GM18511 (cell line): Measurements from ENCODE around the gene NCAM1.
"Not testable (repeated sequence)": the region's sequence is repeated elsewhere in the genome, so short reads cannot be mapped to it uniquely, and the experiment has no call there.

Experiments
- ATAC-seq: cut with Tn5 transposase; IDR thresholded peaks from one replicate; pipeline ENCODE4 v1.9.1; 2021; ENCODE audit warnings: mild to moderate bottlenecking, moderate library complexity; ENCODE audit not compliant: unreplicated experiment

NCAM1 gene

DNA sequence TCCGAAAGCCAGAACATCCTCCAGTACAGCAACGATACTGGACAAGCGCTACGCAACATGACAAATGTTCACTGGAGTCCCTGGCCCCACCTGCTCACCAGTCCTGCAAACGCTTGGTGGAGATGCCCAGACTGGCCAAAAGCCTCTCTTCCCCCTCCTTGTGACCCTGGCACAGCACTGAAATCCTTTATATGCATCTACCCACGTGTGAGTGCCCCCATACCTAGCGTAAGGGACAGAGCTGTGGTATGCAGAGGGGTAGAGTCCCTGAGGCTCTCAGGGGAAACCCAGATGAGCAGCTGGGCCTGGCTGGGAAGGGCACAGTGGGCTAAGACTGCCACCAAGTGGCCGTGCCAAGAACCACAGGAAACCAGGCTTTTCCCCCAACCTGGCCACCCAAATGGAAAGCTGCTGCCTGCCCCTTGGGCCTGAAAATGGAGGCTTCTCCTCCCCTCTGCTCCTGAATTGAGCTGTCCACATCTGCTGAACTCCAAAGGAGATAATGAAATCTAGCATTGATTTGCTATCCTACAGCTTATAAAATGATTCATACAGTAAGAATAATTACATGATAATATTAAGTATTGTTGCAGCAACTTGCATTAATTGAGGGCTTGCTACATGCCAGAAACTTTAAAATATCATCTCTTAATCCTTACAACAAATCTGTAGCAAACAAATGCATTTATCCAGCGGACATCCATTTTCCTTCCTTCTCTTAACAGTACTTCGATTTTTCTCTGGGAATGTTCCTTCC, 328.4 kb downstream of the NCAM1 start:
- ATAC-seq: peak; percentile 97

DNA sequence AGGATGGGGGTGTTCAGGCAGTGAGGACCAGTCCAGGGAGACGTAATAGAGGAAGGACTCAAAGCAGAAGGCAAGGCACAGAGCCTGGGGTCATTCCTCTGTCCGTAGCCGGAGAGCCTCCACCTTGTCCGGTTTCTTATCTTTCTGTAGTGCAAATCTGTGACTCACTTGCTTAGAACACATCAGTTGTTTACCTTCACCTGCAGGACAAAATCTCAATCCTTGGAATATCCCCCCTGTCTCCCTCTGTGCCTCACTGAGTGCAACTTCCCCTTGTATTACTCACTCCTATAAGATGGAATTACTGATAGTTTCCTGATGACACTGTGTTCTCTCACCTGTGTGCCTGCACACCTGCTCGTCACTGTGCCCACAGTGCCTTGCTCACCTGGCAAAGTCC, 332.7 kb downstream of the NCAM1 start:
- no peak for ATAC-seq

DNA sequence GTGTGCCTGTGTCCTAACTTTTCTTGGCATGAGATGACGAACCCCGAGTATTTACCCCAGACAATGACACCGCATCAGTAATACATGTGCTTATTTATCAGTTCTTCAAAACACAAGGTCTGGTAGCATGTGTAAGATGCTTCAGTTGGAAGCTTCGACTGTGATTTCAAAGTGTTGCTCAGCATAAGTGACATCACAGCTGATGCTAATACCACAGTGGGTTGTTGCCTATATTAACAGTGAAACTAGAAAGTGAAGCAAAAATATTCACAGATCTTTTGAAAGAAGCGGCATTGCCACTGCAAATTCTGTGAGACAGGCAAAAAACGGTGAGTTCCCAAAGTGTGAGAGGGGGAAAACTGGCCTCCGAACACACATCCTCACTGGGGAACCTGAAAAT, 334.8 kb downstream of the NCAM1 start:
- no peak for ATAC-seq

DNA sequence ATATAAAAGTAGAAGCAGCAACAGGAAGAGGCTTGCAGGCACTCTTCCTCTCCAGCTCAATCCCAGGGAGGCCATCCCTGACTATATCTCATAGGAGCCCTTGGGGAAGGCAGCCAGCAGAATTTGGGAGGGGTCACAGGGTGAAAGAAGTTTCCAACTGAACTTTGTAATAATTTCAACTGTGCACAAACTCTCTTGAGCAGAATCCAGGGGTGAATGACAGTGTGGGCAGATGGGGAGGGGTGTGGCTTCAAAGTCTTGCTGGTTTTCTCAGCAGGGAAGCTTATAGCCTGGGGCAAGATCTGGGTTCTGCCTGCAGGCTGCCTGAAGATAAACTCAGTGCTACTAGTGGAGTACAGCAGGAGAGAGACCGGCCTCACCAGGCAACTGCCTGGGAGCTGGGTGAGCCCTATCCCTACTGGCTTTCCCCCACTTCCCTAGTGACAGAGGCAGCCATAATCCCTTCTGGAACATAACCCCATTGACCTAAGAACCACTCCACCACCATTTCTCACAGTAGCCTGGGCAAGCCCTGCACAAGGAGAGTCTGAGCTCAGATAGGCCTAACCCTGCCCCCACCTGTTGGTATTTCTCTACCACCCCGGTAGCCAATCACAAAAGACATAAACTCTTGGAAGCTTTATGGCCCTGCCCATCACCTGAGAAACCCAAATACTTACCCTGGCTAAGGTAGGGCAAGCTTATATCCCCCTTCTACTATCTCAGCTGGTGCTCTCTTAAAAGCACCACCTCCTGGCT, 335.4 kb downstream of the NCAM1 start:
- no peak for ATAC-seq

DNA sequence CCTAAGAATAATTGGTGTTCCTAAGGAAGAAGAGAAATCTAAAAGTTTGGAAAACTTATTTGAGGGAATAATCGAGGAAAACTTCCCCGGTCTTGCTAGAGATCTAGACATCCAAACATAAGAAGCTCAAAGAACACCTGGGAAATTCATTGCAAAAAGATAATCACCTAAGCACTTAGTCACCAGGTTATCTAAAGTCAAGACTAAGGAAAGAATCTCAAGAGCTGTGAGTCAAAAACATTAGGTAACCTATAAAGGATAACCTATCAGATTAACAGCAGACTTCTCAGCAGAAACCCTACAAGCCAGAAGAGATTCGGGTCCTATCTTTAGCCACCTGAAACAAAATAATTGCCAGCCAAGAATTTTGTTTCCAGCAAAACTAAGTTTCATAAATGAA, 337.3 kb downstream of the NCAM1 start:
- ATAC-seq: not testable (repeated sequence)

DNA sequence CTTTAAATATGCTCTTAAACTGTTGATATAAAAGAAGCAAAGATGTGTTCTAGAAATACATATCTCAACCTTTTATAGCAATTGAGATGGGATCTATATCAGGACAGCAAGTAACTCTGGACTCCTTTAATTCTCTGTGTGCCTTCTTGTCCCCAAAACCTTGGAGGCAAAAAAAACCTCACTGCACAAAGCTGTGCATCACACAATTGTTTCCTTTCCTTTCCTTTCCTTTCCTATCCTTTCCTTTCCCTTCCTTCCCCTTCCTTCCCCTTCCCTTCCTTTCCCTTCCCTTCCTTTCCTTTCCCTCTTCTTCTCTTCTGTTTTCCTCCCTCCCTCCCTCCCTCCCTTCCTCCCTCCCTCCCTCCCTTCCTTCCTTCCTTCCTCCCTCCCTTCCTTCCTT, 343.7 kb downstream of the NCAM1 start:
- ATAC-seq: no peak

DNA sequence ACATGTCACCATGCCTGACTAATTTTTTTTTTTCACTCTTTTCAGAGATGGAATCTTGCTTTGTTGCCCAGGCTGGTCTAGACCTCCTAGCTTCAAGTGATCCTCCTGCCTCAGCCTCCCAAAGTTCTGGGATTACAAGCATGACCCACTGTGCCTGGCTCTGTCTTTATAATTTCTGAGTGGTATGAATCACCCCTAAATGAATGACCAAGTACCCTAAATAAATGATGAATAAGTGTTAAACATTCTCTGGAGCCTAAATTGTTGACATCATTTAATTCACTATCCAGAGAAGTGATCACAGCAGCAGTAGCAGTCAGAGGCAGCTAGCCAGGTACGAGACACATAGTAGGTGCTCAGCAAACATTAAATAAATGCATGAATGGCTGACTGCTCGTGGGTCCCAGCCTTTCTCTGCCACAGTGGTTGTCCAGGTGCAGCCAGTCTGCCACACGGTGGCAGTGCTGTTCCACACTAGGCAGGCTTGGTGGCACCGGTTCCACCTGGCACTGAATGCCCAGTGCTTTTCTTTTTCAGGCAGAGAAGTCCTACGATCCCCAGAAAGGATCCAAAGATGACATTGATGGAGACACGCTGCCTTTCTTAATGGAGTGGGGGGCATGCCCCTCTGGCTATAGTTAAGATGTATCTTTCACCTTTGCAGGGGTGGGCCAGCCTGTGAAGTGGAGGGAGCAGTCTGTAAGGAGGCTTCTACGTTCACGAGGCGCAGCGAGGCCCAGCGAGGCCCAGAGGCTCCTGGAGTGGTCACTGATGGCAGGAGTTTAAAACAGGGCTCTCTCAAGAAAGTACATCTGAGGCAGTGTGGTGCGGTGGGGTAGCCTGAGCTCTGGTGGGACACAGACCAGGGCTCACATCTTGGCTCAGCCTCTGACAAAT, 344.5 kb downstream of the NCAM1 start:
- no peak for ATAC-seq

DNA sequence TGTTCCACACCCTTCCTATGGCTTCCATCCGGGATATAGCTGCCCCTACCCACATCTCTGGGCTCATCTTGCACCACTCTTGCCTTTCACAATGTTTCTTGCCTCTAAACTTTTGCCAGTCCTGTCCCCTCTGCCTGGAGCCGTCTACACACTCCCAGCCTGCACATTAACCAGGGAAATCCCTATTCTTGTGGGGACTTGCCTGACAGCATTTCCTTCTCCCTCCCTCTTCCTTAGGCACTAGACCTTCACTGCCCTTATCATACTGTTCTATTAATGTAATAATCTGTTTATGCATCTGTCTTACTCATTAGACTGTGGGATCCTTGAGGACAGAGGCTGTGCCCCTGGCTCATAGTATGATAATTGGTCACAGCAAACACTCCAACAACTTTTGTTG, 347.4 kb downstream of the NCAM1 start:
- ATAC-seq: no peak

DNA sequence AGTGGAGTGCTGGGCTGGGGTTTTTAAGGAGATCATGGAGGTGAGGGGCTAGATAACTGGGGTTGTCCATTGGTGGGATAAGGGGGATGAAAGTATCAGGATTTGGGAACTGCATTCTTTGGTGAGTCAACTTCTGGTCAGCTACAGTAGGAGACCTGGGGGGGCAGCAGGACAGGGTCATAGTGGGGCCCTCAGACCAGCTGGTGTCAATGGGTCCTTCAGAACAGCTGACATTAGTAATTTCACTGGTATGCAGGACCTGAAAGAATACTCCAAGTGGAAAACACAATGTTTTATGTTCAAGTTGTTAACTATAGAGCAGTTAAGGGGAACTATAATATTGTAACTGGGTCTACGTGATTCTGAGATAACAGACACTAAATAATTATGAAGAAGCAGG, 350.3 kb downstream of the NCAM1 start:
- no peak for ATAC-seq

DNA sequence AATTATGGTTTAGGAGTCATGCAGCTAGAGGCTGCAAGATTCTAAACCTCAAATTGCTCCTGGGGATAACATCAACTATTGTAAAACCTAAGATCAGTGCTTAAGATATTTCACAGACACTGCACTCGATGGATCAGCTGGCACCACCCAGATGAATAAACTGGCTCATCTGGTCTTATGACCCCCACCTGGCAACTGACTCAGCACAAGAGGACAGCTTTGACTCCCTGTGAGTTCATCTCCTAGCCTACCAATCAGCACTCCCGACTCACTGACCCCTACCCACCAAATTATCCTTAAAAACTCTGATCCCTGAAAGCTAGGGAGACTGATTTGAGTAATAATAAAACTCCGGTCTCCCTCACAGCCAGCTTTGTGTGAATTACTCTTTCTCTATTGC, 352.4 kb downstream of the NCAM1 start:
- no peak for ATAC-seq

DNA sequence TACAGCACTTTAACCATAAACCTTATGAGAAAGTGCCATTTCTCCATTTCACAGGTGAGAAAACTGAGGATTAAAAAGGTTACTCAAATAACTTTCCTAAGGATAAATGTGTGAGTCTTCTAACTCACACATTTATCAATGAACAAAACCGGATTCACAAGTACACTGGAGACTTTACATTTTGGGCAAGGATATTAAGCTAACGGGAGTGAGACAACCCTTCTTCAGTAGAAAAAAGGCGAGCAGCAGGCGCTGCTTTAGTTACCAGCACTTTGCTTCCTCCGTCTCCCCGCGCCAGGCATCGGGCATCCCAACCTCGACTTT, 352.8 kb downstream of the NCAM1 start:
- ATAC-seq: no peak

DNA sequence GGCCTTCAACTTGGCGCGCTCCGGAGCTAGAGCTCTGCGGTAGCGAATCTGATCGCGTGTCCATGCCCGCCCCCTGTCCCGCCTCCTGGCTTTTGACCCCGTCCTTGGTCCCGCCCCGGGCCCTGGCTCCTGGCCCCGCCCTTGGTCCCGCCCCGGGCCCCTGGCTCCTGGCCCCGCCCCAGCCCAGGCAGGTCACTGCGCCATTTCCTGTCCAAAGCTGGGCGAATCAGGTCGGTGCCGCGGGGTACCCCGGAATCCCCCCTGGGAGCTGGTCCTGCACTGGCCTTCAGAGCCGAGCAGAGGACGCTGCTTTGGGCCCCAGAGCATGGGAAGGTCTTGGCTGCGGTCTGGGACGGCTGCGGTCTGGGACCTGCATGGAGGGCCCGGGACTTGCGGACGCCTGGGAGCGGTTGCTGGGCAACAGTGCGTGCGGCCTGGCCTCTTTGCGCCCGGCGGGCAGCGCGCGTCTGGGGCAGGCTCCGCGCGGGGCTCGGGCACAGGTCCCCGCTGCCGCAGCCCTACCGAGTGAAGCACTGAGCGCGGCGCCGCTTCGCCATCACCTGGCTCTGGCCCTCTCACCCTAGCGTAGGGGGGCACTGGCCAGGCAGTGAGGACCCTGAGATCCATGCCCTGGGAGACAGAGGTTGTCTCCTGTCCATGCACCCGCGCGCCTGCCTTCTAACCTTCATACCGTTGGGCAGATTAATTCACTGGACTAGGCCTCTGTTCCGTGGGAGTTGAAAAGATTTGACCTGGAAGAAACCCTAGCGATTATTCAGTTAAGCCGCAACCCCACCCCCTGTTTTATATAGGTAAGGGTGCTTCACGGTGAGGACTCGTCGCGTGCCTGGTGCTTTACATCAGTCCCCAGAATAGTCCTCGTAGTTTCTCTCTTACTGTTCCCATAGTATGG, 353.4 kb downstream of the NCAM1 start, which contains the start of gene TTC12:
TSS of gene TTC12 (plus strand) at position 195 of the 913 bp plus-strand sequence. CDS start 1,675 bp downstream, outside the sequence.
- ATAC-seq: peak; percentile 99

DNA sequence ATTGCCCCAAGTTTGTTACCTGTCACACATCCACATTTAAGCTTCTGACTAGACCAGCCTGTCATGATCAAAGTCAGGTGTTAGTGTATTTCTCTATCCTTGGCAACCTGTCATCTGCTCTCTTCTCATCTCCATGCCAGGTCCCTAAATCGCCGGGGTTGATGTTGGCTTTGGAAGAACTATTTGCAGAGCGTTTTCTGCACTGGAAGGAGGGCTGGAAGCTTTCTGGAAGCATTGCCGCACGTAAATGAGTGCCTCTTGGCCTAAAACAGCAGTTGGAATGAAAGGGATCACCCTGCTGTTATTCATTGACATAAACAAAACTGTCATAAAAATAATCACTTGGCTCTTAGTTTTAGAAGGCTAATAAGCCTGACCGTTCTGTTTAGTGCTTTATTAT, 354.6 kb downstream of the NCAM1 start:
- no peak for ATAC-seq

DNA sequence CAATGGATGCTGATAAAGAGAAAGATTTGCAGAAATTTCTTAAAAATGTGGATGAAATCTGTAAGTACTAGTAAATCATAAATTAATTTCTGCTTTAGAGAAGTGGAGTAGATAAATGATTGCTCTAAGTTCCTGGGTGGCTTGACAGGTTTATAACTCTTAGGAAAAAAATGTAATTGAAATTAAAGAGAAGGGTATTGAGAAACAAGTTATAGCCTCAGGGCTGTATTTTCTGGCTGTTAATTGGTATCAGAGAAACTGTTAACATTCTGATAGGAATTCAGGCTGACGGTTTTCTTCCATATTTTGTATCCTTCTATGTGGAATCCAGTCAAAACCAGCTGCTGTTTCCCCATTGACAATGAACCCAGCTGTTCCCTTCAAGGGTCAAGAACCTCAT, 355.0 kb downstream of the NCAM1 start:
- no peak for ATAC-seq

DNA sequence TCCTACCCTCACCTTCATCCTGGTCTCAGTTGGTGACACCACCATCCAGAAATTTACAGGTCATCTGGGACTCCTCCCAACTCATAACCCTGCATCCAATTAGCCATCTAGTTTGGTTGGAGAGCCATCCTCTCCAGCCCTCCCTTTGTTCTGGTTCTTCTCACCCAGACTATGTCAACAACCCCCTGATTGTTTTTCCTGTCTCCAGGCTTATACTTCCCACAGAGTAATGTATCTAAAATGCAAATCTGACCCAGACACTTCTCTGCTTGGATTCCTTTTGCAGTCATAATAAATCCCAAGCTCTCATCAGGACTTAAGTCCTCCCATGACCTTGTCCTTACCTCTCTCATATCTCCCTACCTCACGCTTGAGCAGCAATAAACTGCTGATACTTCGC, 356.1 kb downstream of the NCAM1 start:
- ATAC-seq: no peak

DNA sequence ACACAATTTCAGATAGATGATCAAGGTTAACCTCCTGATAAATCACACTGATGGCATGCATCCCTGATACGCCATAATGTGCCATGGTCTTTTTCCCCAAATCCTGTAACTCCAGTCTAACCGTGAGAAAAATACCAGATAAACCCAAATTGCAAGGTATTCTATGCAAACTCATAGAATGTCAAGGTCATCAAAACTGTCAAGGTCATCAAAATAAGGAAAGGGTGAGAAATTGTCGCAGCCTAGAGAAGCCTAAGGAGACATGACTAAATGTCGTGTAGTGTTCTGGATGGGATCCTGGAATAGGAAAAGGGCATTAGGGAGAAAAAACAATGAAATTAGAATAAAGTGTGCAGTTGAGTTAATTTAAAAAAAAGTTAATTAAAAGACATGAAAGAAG, 357.9 kb downstream of the NCAM1 start:
- no peak for ATAC-seq

DNA sequence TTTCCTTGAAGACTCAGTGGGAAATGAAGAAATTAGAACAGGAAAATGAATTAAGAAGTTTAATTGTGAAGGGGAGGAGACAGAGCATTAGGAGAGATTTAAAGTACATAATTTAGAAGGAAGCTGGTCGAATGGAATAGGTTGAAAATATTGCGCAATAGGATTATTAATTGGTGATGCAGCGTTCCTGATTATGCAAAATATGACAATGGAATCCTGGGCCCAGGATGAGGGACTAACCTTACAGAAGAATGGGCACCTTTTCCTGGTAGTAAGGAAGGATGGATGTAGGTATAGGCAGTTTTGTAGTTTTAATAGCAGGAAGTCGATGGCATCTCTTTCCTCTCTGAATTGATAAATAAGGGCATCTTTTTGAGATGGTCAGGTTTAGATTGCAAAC, 360.9 kb downstream of the NCAM1 start:
- ATAC-seq: no peak

DNA sequence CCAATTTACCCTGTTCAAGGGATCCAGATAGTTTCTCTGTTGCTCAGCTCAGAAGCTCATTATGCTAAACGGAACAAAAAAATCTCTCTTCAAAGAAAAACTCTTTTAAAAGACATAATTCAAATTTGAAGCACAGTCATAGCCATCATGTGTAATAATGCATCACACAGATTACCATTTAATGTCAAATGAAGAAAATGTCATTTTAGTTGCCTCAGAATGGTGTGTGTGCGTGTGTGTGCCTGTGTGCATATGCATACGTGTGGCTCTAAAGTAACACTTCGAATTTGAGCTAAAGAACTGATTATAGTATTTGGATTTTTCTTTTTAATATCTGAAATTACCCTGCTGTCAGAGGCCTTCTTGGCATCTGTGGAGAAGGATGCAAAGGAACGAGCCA, 363.0 kb downstream of the NCAM1 start:
- ATAC-seq: no peak
